Measurements from ENCODE around the gene TRIM6. TPM values are rescaled to one million over a fixed set of nuclear protein-coding genes. Genes with fewer than 3 reads are reported as not detected.

The TRIM6 gene
- total RNA-seq, 1 donor from 2014 or later: 0.99 TPM

Other genes starting within 250 kb of the TRIM6 start
- not detected in 2 replicates for gene OR51B6, start 245.1 kb upstream of the TRIM6 start, total RNA-seq
- not detected in 2 replicates for gene OR51M1, start 212.8 kb upstream of the TRIM6 start, total RNA-seq
- gene OR51Q1, start 174.5 kb upstream of the TRIM6 start, total RNA-seq: not detected in 2 replicates
- gene OR51I1, start 155.1 kb upstream of the TRIM6 start, total RNA-seq: not detected in 2 replicates
- gene OR51I2, start 147.3 kb upstream of the TRIM6 start, total RNA-seq: not detected in 2 replicates
- not detected in 2 replicates for gene OR52D1, start 108.0 kb upstream of the TRIM6 start, total RNA-seq
- gene UBQLN3, start 86.7 kb upstream of the TRIM6 start, total RNA-seq: not detected in 2 replicates
- gene UBQLNL, start 79.9 kb upstream of the TRIM6 start, total RNA-seq: under 0.01 TPM in 1 of 2 replicates, not detected in the other
- gene OR52H1, start 48.1 kb upstream of the TRIM6 start, total RNA-seq: under 0.01 TPM in 1 of 2 replicates, not detected in the other
- not detected in 2 replicates for gene OR52B6, start 15.8 kb upstream of the TRIM6 start, total RNA-seq
- 8.5 and 9.4 TPM in 2 replicates for gene TRIM34, start 28.4 kb downstream of the TRIM6 start, total RNA-seq
- gene TRIM5, start 88.4 kb downstream of the TRIM6 start, total RNA-seq: 46.4 and 75.4 TPM in 2 replicates
- gene TRIM22, start 93.2 kb downstream of the TRIM6 start, total RNA-seq: 47.0 and 66.9 TPM in 2 replicates
- gene OR56B1, start 139.8 kb downstream of the TRIM6 start, total RNA-seq: not detected in 2 replicates
- gene OR52N4, start 157.6 kb downstream of the TRIM6 start, total RNA-seq: not detected in 2 replicates
- gene OR52N5, start 186.7 kb downstream of the TRIM6 start, total RNA-seq: not detected in 2 replicates
- not detected in 2 replicates for gene OR52N1, start 194.6 kb downstream of the TRIM6 start, total RNA-seq
- gene OR52N2, start 212.3 kb downstream of the TRIM6 start, total RNA-seq: not detected in 2 replicates
- gene OR52E6, start 245.3 kb downstream of the TRIM6 start, total RNA-seq: not detected in 2 replicates

Data from lung microvascular endothelial cell (primary cell).